Bone marrow (tissue), 2 donors: ENCODE data around the gene RIT2.

Source experiments
- DNase-seq, 2 donors: peaks; one replicate each; lab custom pipeline; 2025; lab: John Stamatoyannopoulos, UW

Gene RIT2

GRCh38 chr18:43080671-43081070 lies 34.8 kb downstream of the RIT2 start:
- DNase-seq: no peak

GRCh38 chr18:43079422-43079821 lies 36.1 kb downstream of the RIT2 start:
- DNase-seq: no peak

- no peak for DNase-seq
These were observed 36.9 kb downstream of the RIT2 start for GRCh38 chr18:43078478-43079092.

- DNase-seq: no peak
These were observed 37.8 kb downstream of the RIT2 start for GRCh38 chr18:43077510-43078308.

- no peak for DNase-seq
These were observed 41.7 kb downstream of the RIT2 start for GRCh38 chr18:43073771-43074170.

- no peak for DNase-seq
These were observed 46.7 kb downstream of the RIT2 start for GRCh38 chr18:43068781-43069180.

- DNase-seq: no peak
These were observed 47.9 kb downstream of the RIT2 start for GRCh38 chr18:43067570-43067969.

GRCh38 chr18:43061816-43062215 lies 53.7 kb downstream of the RIT2 start:
- no peak for DNase-seq

- DNase-seq: no peak
These were observed 54.2 kb downstream of the RIT2 start for GRCh38 chr18:43061318-43061717.

- no peak for DNase-seq
These were observed 55.5 kb downstream of the RIT2 start for GRCh38 chr18:43060020-43060419.

- no peak for DNase-seq
These were observed 60.5 kb downstream of the RIT2 start for GRCh38 chr18:43054815-43055519.

- DNase-seq: no peak
These were observed 66.5 kb downstream of the RIT2 start for GRCh38 chr18:43049021-43049420.

- DNase-seq: no peak
These were observed 69.2 kb downstream of the RIT2 start for GRCh38 chr18:43046322-43046721.

- no peak for DNase-seq
These were observed 71.9 kb downstream of the RIT2 start for GRCh38 chr18:43043626-43044025.

GRCh38 chr18:43040281-43040680 lies 75.2 kb downstream of the RIT2 start:
- no peak for DNase-seq

- DNase-seq: no peak
These were observed 80.6 kb downstream of the RIT2 start for GRCh38 chr18:43034683-43035500.

- DNase-seq: no peak
These were observed 84.3 kb downstream of the RIT2 start for GRCh38 chr18:43031169-43031568.

- no peak for DNase-seq
These were observed 86.1 kb downstream of the RIT2 start for GRCh38 chr18:43029414-43029813.

GRCh38 chr18:43022874-43023273 lies 92.6 kb downstream of the RIT2 start:
- DNase-seq: no peak

- DNase-seq: no peak
These were observed 97.9 kb downstream of the RIT2 start for GRCh38 chr18:43017622-43018021.

- no peak for DNase-seq
These were observed 102.0 kb downstream of the RIT2 start for GRCh38 chr18:43013486-43013885.

- no peak for DNase-seq
These were observed 102.5 kb downstream of the RIT2 start for GRCh38 chr18:43012951-43013350.
